ENCODE results near the gene WDR36. TPM values are rescaled to one million over a fixed set of nuclear protein-coding genes. Genes with fewer than 3 reads are reported as not detected.

Gene WDR36
- total and polyA plus RNA-seq, 10 of the 15 experiments (the other 5 are each of a cell fraction or from before 2014, with no cell fraction given) = 13.3 to 61.8 (median 47.0) TPM

- no peak for TF ChIP-seq ZBTB4 (CRISPR knock-in tag; IDR thresholded peaks at IDR 0.05)
- no peak for TF ChIP-seq MYC (IDR thresholded peaks at IDR 0.05; ENCODE audit: insufficient read depth, insufficient read length, insufficient replicate concordance, low read length, severe bottlenecking)
- TF ChIP-seq RELB (IDR thresholded peaks at IDR 0.05; ENCODE audit: low read depth) = no peak
- no peak for TF ChIP-seq FOXM1 (IDR thresholded peaks at IDR 0.05; ENCODE audit: low read depth, low read length)
- TF ChIP-seq STAT3 (IDR thresholded peaks at IDR 0.05; ENCODE audit: low read depth, low read length) = no peak
- TF ChIP-seq KLF5 (IDR thresholded peaks at IDR 0.05; ENCODE audit: partially characterized antibody) = no peak
Observed at GRCh38 chr5:111169269-111169668, 77.1 kb downstream of the WDR36 start (continued).

GRCh38 chr5:111170279-111170678 lies 78.1 kb downstream of the WDR36 start:
- RAD21 ChIA-PET (ENCODE audit: unreplicated experiment) = interaction anchor here (0.6 to 3.1 kb wide), 2 partner anchors 63 to 107 kb away, joined by 3 to 22 read pairs; no protein-coding TSS in a partner anchor
- Histone ChIP-seq H3K27ac (ENCODE audit: control insufficient read depth, insufficient read depth) (no peak overlapping the region), H3K36me3 (ENCODE audit: control insufficient read depth in 2 of 2, insufficient read depth in 2 of 2, low read length in 1 of 2) (no peaks in the 10 kb centered on the region), H3K4me3 (no peak overlapping the region), H3K79me2 (ENCODE audit: control insufficient read depth, insufficient read depth, low read length) (no peaks in the 10 kb centered on the region), H3K9me3 (replicated peaks; ENCODE audit: control insufficient read depth, insufficient read depth, low read length) (no peaks in the 10 kb centered on the region), H3K9ac (ENCODE audit: control insufficient read depth, insufficient read depth, low read length) (no peak overlapping the region), H4K20me1 (ENCODE audit: control insufficient read depth, insufficient read depth) (no peaks in the 10 kb centered on the region), H3K27me3 (replicated peaks in 1 of 2; ENCODE audit: control insufficient read depth in 2 of 2, insufficient read depth in 2 of 2, low read length in 1 of 2) (no peaks in the 10 kb centered on the region), H2AFZ (ENCODE audit: control insufficient read depth, low read depth, low read length) (no peak overlapping the region), H3K4me1 (ENCODE audit: control insufficient read depth, insufficient read depth, low read length) (no peaks in the 10 kb centered on the region), H3K4me2 (ENCODE audit: control insufficient read depth, insufficient read depth) (no peak overlapping the region)
- CTCF ChIA-PET = interaction anchor here (1.2 to 4.3 kb wide), 4 partner anchors 14 to 108 kb away, joined by 3 to 22 read pairs (median 4); no protein-coding TSS in a partner anchor
- DNase-seq (ENCODE audit: low read depth, low spot score) (no peak), ATAC-seq (no peak), FAIRE-seq (no peak)
- 47% methylated on average over 2 of the region's 2 CpGs for WGBS (ENCODE audit: insufficient coverage, insufficient replicate concordance, low lambda C conversion rate, missing lambda C conversion rate)
- BruUV-seq (replicated peaks) = no TSS peak
- in situ Hi-C loops (cut with MboI) = no loop called here
- SMC1A ChIA-PET (ENCODE audit: uncharacterized antibody, unreplicated experiment) = interaction anchor here (1.3 to 17.1 kb wide), 4 partner anchors 11 to 109 kb away, joined by 3 to 324 read pairs (median 17); no protein-coding TSS in a partner anchor
- intact Hi-C loops (cut with micrococcal nuclease; ENCODE audit: unreplicated experiment) = no loop called here
- POLR2A ChIA-PET = interaction anchor here (0.6 kb wide), 1 partner anchor 1409 kb away, joined by 3 read pairs; no protein-coding TSS in a partner anchor
- TF ChIP-seq NBN (IDR thresholded peaks at IDR 0.05) (no peak), SIN3A (IDR thresholded peaks at IDR 0.05; ENCODE audit: low read depth, low read length) (no peak), ZNF622 (IDR thresholded peaks at IDR 0.05) (no peak), ZBTB4 (CRISPR knock-in tag; IDR thresholded peaks at IDR 0.05) (no peak), POLR2A (IDR thresholded peaks at IDR 0.05; ENCODE audit: low read depth, low read length) (no peak), SMARCA5 (IDR thresholded peaks at IDR 0.05) (no peak)

Measured in GM12878 (cell line).